K562 (cell line): ENCODE results near the gene HSF4. TPM values are rescaled to one million over a fixed set of nuclear protein-coding genes. Genes with fewer than 3 reads are reported as not detected.

Experiments
- CUX1 ChIP-seq: fragments of 200-800 bp; sonication (Bioruptor generic); IDR thresholded peaks from 2 replicates; pipeline ENCODE4 v1.6.1; 2016; ENCODE audit warnings: missing genetic modification characterization, missing compliant biosample characterization
- EP300 ChIP-seq: IDR thresholded peaks from 2 replicates; pipeline ENCODE4 v1.6.1; 2012; ENCODE audit warnings: low read length, improper control_type of control experiment
- ETV6 ChIP-seq, 3 experiments: fragments of 150-350 bp in 1 of 3; sonication (generic) in 1 of 3; formaldehyde crosslinking in 1 of 3; IDR thresholded peaks; 2 replicates each; pipeline versions ENCODE4 v1.6.1 to v1.8.0; 2014 to 2022; ENCODE audit warnings: borderline replicate concordance in 2 of 3, low read depth in 2 of 3, antibody characterized with exemption in 1 of 3, low read length in 1 of 3, mild to moderate bottlenecking in 1 of 3, missing genetic modification reagents in 1 of 3
- FOXJ3 ChIP-seq: sonication (generic); formaldehyde crosslinking; IDR thresholded peaks from 2 replicates; pipeline ENCODE4 v1.4.0; 2020; ENCODE audit warnings: mild to moderate bottlenecking, missing genetic modification reagents
- MAZ ChIP-seq, 2 experiments: fragments of 450-650 bp in 1 of 2; sonication (generic) in 1 of 2; formaldehyde crosslinking; IDR thresholded peaks in 1 of 2; conservative IDR thresholded peaks in 1 of 2; 2 replicates each; pipeline versions ENCODE4 v1.4.0 to v1.5.0; 2020; ENCODE audit warnings: mild to moderate bottlenecking in 1 of 2, missing genetic modification reagents in 1 of 2
- POLR2G ChIP-seq: fragments of 200-400 bp; formaldehyde crosslinking; IDR thresholded peaks from 2 replicates; pipeline ENCODE4 v1.6.1; 2017; ENCODE audit warnings: low read depth, mild to moderate bottlenecking, antibody characterized with exemption, low read length, moderate library complexity
- RB1 ChIP-seq: fragments of 450-650 bp; IDR thresholded peaks from 2 replicates; pipeline ENCODE4 v1.6.1; 2017; ENCODE audit warnings: low read depth, mild to moderate bottlenecking
- SETDB1 ChIP-seq: IDR thresholded peaks from one replicate; pipeline ENCODE4 v1.6.1; 2012; ENCODE audit warnings: low read length, control low read depth, inconsistent platforms
- WHSC1 ChIP-seq: IDR thresholded peaks from one replicate; pipeline ENCODE4 v1.6.1; 2012; ENCODE audit warnings: low read length, control low read depth, inconsistent platforms
- ZFP36 ChIP-seq: fragments of 150-350 bp; IDR thresholded peaks from 2 replicates; pipeline ENCODE4 v1.6.1; 2018; ENCODE audit warnings: low read length, low read depth; ENCODE audit not compliant: partially characterized antibody
- ZNF165 ChIP-seq: fragments of 250-450 bp; sonication (Bioruptor Pico); IDR thresholded peaks from 2 replicates; pipeline ENCODE4 v1.4.0; 2020; ENCODE audit warnings: borderline replicate concordance
- polyA plus RNA-seq, 8 experiments: library from polyadenylated mRNA; depleted of rRNA in 4 of 8; stranded (reverse) in 5 of 8; unstranded in 3 of 8; fragments of >200 nt; fragmentation: Nextera tagmentation in 2 of 8; fragmentation: Illumina TruSeq in 1 of 8; extraction: Ambion mirVana in 2 of 8; extraction: Trizol in 1 of 8; gene quantifications; 2 replicates each; pipeline versions ENCODE4 v1.2.1 to v1.2.3, GENCODE V29; 2011 to 2014; ENCODE audit warnings: inconsistent platforms in 1 of 8, missing spikeins in 1 of 8
- total RNA-seq, 7 experiments: library from RNA; depleted of rRNA in 6 of 7; stranded (reverse); fragments of >200 nt in 6 of 7; fragmentation: Illumina TruSeq in 2 of 7; extraction: Trizol in 2 of 7; gene quantifications; 2 replicates each; pipeline versions ENCODE4 v1.2.1 to v1.2.3, GENCODE V29; 2011 to 2021; ENCODE audit warnings: low replicate concordance in 1 of 7
- TF ChIP-seq, protein P1 (sequence below): fragments of 150-350 bp; IDR thresholded peaks from 2 replicates; pipeline ENCODE4 v1.6.1; 2014; ENCODE audit warnings: low read depth, mild to moderate bottlenecking, low read length, borderline replicate concordance
- TF ChIP-seq, protein P2 (sequence below), 2 experiments: fragments of 450-650 bp; IDR thresholded peaks; 2 replicates each; pipeline ENCODE4 v1.6.1; 2018; ENCODE audit warnings: mild to moderate bottlenecking in 2 of 2, low read depth in 1 of 2; ENCODE audit not compliant: partially characterized antibody in 2 of 2

The HSF4 gene
- total and polyA plus RNA-seq, 9 of the 15 experiments (the other 6 are each of a cell fraction or from before 2014, with no cell fraction given) = 0.50 to 35.4 (median 8.8) TPM; not detected in 1

DNA sequence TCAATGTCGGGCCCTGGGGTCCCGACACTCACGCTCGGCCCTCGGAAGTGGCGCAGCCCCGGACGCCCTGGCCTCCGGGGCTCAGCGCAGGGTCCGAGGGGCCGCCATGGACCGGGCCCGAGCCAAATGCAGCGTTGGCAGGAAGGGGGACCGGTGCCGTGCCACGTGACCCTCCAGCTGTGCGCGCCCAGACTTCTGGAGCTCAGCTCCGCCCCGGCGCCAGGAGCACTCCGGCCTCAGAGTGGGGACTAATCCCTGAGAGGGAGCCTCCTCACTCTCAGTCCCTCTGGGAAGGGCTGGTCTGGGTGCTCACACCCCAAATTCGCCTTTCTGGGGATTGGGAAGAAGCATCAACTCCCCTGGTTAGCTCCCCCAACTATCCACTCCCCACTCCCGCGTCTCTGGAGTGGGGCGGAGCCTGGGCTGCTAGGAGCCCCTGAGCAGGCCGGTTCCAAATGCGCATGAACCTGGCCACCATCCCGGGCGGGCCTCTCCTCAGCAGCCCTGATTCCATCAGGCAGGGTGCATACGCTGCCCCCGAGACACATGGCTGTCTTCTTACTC is 13.6 kb upstream of the HSF4 start, which contains the start of gene B3GNT9 (continued):
- TF ChIP-seq, protein P1, sequence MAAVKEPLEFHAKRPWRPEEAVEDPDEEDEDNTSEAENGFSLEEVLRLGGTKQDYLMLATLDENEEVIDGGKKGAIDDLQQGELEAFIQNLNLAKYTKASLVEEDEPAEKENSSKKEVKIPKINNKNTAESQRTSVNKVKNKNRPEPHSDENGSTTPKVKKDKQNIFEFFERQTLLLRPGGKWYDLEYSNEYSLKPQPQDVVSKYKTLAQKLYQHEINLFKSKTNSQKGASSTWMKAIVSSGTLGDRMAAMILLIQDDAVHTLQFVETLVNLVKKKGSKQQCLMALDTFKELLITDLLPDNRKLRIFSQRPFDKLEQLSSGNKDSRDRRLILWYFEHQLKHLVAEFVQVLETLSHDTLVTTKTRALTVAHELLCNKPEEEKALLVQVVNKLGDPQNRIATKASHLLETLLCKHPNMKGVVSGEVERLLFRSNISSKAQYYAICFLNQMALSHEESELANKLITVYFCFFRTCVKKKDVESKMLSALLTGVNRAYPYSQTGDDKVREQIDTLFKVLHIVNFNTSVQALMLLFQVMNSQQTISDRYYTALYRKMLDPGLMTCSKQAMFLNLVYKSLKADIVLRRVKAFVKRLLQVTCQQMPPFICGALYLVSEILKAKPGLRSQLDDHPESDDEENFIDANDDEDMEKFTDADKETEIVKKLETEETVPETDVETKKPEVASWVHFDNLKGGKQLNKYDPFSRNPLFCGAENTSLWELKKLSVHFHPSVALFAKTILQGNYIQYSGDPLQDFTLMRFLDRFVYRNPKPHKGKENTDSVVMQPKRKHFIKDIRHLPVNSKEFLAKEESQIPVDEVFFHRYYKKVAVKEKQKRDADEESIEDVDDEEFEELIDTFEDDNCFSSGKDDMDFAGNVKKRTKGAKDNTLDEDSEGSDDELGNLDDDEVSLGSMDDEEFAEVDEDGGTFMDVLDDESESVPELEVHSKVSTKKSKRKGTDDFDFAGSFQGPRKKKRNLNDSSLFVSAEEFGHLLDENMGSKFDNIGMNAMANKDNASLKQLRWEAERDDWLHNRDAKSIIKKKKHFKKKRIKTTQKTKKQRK = no peak
- no peak for TF ChIP-seq CUX1 (CRISPR knock-in tag)
- TF ChIP-seq FOXJ3 (CRISPR knock-in tag) = no peak
- no peak for TF ChIP-seq ETV6 (IDR thresholded peaks at IDR 0.05; ENCODE audit: borderline replicate concordance in 1 of 2, low read depth in 2 of 2, low read length in 1 of 2)
- TF ChIP-seq ETV6 (CRISPR knock-in tag; IDR thresholded peaks at IDR 0.05; ENCODE audit: borderline replicate concordance) = no peak
- no peak for TF ChIP-seq MAZ (CRISPR knock-in tag; conservative IDR thresholded peaks at IDR 0.05 in 1 of 2, IDR thresholded peaks at IDR 0.05 in 1 of 2)
- TF ChIP-seq ZNF165 = no peak
- TF ChIP-seq ZFP36 = no peak
- TF ChIP-seq SETDB1 = no peak
- TF ChIP-seq, protein P2, sequence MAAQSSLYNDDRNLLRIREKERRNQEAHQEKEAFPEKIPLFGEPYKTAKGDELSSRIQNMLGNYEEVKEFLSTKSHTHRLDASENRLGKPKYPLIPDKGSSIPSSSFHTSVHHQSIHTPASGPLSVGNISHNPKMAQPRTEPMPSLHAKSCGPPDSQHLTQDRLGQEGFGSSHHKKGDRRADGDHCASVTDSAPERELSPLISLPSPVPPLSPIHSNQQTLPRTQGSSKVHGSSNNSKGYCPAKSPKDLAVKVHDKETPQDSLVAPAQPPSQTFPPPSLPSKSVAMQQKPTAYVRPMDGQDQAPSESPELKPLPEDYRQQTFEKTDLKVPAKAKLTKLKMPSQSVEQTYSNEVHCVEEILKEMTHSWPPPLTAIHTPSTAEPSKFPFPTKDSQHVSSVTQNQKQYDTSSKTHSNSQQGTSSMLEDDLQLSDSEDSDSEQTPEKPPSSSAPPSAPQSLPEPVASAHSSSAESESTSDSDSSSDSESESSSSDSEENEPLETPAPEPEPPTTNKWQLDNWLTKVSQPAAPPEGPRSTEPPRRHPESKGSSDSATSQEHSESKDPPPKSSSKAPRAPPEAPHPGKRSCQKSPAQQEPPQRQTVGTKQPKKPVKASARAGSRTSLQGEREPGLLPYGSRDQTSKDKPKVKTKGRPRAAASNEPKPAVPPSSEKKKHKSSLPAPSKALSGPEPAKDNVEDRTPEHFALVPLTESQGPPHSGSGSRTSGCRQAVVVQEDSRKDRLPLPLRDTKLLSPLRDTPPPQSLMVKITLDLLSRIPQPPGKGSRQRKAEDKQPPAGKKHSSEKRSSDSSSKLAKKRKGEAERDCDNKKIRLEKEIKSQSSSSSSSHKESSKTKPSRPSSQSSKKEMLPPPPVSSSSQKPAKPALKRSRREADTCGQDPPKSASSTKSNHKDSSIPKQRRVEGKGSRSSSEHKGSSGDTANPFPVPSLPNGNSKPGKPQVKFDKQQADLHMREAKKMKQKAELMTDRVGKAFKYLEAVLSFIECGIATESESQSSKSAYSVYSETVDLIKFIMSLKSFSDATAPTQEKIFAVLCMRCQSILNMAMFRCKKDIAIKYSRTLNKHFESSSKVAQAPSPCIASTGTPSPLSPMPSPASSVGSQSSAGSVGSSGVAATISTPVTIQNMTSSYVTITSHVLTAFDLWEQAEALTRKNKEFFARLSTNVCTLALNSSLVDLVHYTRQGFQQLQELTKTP (IDR thresholded peaks at IDR 0.05; ENCODE audit: low read depth in 1 of 2, partially characterized antibody in 2 of 2) = no peak
- TF ChIP-seq POLR2G = peak; percentile 63
- TF ChIP-seq WHSC1 = no peak
- no peak for TF ChIP-seq RB1
- no peak for TF ChIP-seq EP300
